ENCODE measurements around the gene ARHGAP45.

GRCh38 chr19:1133471-1133929 is 66.5 kb downstream of the ARHGAP45 start:
- TF ChIP-seq CTCF (IDR thresholded peaks at IDR 0.05): no peak
- TF ChIP-seq POLR2A (IDR thresholded peaks at IDR 0.05): no peak
